ENCODE data around the gene HNF1A.
"Not testable (repeated sequence)": the region's sequence is repeated elsewhere in the genome, so short reads cannot be mapped to it uniquely, and the experiment has no call there.

The HNF1A gene, protein sequence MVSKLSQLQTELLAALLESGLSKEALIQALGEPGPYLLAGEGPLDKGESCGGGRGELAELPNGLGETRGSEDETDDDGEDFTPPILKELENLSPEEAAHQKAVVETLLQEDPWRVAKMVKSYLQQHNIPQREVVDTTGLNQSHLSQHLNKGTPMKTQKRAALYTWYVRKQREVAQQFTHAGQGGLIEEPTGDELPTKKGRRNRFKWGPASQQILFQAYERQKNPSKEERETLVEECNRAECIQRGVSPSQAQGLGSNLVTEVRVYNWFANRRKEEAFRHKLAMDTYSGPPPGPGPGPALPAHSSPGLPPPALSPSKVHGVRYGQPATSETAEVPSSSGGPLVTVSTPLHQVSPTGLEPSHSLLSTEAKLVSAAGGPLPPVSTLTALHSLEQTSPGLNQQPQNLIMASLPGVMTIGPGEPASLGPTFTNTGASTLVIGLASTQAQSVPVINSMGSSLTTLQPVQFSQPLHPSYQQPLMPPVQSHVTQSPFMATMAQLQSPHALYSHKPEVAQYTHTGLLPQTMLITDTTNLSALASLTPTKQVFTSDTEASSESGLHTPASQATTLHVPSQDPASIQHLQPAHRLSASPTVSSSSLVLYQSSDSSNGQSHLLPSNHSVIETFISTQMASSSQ

DNA sequence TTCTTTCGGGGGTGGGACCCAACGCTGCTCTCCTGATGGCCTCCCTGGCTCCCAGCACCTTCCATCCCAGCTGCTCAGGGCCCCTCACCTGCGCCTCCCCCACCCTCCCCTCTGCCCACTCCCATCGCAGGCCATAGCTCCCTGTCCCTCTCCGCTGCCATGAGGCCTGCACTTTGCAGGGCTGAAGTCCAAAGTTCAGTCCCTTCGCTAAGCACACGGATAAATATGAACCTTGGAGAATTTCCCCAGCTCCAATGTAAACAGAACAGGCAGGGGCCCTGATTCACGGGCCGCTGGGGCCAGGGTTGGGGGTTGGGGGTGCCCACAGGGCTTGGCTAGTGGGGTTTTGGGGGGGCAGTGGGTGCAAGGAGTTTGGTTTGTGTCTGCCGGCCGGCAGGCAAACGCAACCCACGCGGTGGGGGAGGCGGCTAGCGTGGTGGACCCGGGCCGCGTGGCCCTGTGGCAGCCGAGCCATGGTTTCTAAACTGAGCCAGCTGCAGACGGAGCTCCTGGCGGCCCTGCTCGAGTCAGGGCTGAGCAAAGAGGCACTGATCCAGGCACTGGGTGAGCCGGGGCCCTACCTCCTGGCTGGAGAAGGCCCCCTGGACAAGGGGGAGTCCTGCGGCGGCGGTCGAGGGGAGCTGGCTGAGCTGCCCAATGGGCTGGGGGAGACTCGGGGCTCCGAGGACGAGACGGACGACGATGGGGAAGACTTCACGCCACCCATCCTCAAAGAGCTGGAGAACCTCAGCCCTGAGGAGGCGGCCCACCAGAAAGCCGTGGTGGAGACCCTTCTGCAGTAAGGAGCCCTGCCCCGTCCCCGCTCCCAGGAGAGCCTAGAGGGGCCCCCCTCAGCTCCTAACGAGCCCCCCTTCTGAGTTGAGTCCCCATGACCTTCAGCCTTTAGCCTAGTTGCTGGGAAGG is at the start of gene HNF1A:
TSS of gene HNF1A (plus strand) at position 248 of the 924 bp plus-strand sequence. CDS start at position 474, 226 bp downstream.
- DNase-seq, result no peak

GRCh38 chr12:120928864-120929652 is 49.3 kb upstream of the HNF1A start:
- peak; percentile 97 for DNase-seq

- no peak for DNase-seq
Observed at GRCh38 chr12:120930032-120930431, 48.3 kb upstream of the HNF1A start.

DNA sequence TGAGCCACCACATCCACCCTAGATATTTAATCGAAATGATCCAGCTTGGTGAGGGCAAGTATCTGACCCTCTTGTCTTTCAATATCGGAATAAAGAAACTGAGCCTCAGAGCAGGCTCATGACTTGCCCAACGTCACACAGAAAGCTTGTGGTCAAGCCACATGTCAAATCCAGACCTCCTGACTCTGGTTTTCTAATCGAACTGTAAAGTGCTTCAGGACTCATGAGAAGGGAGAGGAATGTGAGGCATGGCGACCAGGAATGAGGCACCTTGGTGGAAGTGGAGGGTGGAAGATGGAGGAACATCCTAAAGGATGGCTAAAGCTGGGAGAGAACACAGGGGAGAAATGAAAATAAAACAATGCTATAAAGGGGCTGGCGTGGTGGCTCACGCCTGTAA is 46.3 kb upstream of the HNF1A start:
- DNase-seq, result peak; percentile 71

DNA sequence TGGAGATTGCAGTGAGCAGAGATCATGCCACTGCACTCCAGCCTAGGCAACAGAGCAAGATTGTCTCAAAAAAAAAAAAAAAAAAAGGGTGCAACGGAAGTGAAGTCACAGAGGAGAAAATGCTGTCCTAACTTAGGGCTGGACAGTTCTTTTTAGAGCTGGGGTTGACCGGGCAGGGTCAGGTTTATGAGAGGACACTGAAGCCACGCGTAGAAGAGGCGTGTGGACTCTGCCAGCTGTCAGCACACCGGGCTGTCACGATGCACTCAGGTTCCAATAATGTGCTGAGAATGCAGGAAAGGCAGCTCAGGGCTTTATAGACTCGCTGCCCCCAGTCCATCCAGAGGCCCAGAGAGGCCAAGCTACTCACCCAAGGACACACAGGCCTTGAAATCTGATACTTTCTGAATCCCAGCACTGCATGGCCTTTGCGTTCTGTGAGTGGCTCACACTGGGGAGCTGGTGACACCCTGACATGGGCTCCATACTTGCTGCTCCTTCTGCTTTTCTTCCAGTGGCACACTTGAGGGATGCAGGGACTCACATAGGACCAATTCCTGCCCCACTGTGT is 45.3 kb upstream of the HNF1A start:
- DNase-seq, result no peak

DNA sequence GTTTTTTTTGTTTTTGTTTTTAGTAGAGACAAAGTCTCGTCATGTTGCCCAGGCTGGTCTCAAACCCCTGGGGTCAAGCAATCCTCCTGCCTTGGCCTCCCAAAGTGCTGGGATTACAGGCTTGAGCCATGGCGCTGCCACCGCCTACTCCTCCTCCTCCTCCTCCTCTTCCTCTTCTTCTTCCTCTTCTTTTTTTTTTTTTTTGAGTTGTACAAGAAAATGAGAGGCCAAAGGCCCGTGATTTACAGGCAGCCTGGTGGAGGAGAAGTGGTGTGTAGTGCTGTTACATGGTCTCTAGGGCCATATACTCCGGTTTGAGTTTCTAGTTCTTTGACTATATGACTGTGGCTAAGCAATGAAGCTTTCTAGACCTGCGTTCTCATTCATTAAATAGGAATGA is 44.6 kb upstream of the HNF1A start:
- DNase-seq, result no peak

DNA sequence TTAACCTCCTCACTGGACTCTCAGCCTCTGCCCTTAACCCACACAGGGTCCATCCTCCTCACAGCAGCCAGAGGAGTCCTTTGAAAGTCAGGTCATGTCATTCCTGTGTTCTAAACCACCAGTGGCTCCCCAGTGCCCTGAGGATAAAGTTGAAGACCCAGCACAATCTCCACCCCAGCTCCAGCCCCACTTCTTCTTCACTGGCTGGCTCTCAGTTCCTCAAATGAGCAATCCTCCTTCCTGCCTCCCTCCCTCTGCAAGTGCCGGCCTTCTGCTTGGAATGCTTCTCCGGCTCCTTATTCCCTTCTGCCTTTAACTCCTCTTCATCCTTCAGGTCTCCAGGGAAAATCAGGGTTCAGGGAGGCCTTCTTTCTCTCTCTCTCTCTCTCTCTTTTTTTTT is 42.1 kb upstream of the HNF1A start:
- no peak for DNase-seq

- DNase-seq, result no peak
Observed at GRCh38 chr12:120938496-120938895, 39.8 kb upstream of the HNF1A start.

DNA sequence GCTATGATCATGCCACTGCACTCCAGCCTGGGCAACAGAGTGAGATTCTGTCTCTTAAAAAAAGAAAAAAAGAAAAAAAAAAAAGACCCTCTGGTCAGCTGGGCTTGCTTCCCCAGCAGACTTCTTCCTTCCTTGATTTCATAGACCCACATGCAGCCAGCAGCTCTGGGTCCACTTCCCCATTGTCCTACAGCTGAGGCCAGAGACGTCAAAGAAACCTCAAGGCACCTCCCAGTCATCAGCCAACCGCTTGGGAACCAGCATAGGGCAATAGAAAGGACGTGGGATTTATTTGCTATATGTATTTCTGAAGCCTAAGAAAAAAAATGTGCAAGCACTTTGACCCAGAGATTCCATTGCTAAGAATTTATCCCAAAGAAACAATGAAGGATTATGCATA is 38.8 kb upstream of the HNF1A start:
- DNase-seq, result no peak

DNA sequence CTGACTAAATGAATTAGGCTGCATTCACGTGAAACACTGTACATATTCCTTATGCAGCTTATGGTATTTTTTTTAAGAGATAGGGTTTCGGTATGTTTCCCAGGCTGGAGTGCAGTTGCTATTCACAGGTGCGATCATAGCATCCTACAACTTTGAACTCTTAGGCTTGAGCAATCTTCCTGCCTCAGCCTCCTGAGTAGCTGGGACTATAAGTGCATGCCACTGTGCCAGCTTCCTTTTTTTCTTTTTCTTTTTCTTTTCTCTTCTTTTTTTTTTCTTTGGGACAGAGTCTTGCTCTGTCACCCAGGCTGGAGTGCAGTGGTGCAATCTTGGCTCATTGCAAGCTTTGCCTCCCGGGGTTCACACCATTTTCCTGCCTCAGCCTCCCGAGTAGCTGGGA is 38.3 kb upstream of the HNF1A start:
- no peak for DNase-seq

- DNase-seq, result no peak
Observed at GRCh38 chr12:120940799-120941198, 37.5 kb upstream of the HNF1A start.

DNA sequence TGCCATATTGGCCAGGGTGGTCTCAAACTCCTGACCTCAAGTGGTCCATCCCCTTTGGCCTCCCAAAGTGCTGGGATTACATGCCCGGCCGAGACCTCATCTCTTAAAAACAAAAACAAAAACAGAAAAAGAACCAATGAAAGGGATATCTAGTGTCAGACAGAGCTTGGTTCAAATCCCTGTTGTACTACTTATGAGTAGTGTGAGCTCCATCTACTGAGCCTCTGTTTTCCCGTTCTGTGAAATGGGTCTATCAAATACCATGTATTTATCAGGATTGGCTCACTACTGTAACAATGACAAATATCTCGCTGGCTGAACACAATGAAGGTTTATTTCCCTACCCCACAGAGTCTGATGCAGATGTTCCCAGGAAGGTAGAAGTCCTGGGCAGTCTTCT is 36.9 kb upstream of the HNF1A start:
- no peak for DNase-seq

- no peak for DNase-seq
Observed at GRCh38 chr12:120941846-120942405, 36.4 kb upstream of the HNF1A start.

DNA sequence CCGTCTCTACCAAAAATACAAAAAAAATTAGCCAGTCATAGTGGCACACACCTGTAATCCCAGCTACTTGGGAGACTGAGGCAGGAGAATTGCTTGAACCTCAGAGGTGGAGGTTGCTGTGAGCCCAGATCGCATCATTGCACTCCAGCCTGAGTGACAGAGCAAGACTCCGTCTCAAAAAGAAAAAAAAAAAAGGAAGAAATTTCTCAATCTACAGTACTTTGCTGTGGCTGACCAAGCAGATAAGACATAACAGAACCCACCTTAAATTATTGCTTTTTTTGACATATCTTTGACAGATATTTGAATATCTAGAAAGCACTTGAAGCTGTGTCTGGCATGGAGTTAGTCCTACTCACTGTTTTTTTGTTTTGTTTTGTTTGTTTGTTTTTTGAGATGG is 34.9 kb upstream of the HNF1A start:
- no peak for DNase-seq

GRCh38 chr12:120944645-120945217 is 33.6 kb upstream of the HNF1A start:
- peak; percentile 83 for DNase-seq

DNA sequence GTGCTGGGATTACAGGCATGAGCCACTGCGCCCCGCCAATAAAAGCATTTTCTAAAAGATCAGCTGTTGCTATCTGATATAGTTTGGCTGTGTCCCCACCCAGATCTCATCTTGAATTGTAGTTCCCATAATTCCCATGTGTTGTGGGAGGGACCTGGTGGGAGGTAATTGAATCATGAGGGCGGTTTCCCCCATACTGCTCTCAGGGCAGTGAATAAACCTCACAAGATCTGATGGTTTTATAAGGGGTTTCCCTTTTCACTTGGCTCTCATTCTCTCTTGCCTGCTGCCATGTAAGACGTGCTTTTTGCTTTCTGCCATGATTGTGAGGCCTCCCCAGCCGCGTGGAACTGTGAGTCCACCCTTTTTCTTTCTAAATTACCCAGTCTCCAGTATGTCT is 32.8 kb upstream of the HNF1A start:
- DNase-seq, result not testable (repeated sequence)

- not testable (repeated sequence) for DNase-seq
Observed at GRCh38 chr12:120950260-120950799, 28.0 kb upstream of the HNF1A start.

GRCh38 chr12:120950807-120951206 is 27.5 kb upstream of the HNF1A start:
- DNase-seq, result no peak

DNA sequence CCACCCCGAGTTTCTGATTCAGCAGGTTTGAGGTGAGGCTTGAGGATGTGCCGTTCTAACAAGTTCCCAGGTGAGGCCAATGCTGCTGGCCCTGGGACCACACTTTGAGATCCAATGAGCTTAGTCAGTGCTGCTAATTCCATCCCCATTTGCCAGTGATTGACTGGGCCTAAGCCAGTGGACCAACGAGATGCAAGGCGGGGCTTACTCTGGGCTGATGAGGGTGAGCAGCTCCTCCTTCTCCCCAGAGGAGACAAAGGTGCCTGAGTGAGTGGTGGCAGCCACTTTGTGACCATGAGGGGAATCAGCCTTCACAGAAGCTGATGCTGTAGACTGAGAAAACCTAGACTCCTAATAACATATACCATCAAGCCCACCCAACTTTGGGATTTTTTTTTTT is 23.1 kb upstream of the HNF1A start:
- no peak for DNase-seq

DNA sequence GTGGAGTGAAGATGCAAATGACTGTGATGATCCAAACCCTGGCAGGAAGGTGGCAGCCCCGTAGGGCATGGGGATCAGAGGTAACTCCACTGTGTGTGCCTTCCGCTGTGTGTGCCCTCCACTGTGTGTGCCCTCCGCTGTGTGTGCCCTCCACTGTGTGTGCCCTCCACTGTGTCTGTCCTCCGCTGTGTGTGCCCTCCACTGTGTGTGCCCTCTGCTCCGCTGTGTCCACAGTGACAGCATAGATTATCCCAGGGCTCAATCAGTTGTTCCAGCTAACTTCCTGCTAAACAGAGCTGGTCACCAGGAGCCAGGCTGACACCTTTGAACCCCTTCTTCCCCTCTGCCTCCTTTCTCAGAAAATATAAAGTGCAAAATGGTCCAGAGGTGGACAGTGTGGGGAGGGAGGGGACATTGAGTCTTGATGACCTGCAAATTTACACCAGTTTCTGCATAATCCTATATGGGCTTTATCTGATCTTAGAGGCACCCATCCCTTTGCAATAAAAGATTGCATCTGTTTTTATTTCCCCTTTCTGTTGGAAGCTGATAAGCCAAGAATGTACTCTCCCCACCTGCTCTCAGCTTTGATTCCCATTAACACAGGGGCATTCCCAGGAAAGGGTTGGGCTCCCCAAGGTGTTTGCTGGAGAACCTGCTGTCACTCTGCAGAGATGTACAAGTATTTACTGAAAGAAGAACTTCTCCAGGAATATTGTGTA is 21.6 kb upstream of the HNF1A start:
- DNase-seq, result no peak
